Effector memory CD4-positive, alpha-beta T cell (primary cell): ENCODE data around the gene SFSWAP.

Source experiments
- DNase-seq, 3 donors: peaks; one replicate each; pipeline ENCODE4 v3.0.0-alpha.2; 2020
- H3K27ac ChIP-seq: 2 replicates; pipeline ENCODE4 v1.7.0; 2013; ENCODE audit warnings: mild to moderate bottlenecking, low read length, moderate library complexity; ENCODE audit not compliant: insufficient read depth, poor library complexity, severe bottlenecking
- H3K27me3 ChIP-seq: replicated peaks from 2 replicates; pipeline ENCODE4 v1.7.0; 2013; ENCODE audit warnings: mild to moderate bottlenecking, low read length; ENCODE audit not compliant: insufficient read depth, control insufficient read depth, poor library complexity, severe bottlenecking
- H3K36me3 ChIP-seq: 2 replicates; pipeline ENCODE4 v1.7.0; 2013; ENCODE audit warnings: mild to moderate bottlenecking, low read length, moderate library complexity; ENCODE audit not compliant: control insufficient read depth, insufficient read depth
- H3K4me1 ChIP-seq: 2 replicates; pipeline ENCODE4 v1.7.0; 2013; ENCODE audit warnings: low read length, mild to moderate bottlenecking; ENCODE audit not compliant: control insufficient read depth, insufficient read depth, poor library complexity, severe bottlenecking
- H3K4me3 ChIP-seq: 2 replicates; pipeline ENCODE4 v1.7.0; 2013; ENCODE audit warnings: low read length, low read depth, mild to moderate bottlenecking; ENCODE audit not compliant: insufficient read depth, poor library complexity, severe bottlenecking
- H3K9me3 ChIP-seq: 2 replicates; pipeline ENCODE4 v1.7.0; 2013; ENCODE audit warnings: mild to moderate bottlenecking, low read length, moderate library complexity; ENCODE audit not compliant: control insufficient read depth

SFSWAP gene

DNA sequence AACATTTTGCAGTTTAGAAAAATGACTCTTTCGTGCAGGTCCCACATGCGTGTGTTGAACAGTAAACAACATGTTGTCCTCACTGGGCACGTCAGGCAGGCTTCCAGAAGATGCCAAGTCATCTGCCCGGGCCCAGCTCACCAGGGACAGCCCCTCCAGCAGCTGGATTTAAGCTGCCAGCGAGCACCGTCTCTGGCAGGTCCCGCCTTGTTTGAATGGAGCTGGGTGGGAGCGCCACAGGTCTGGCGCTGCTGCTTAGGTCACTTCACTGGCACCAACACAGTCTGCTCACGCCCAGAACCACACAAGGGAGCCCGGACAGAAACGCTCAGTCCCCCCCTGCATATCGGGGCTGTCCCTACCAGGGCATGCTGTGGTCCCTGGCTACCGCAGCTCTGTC lies 84.2 kb downstream of the SFSWAP start:
- no peak overlapping the region for H3K4me3 ChIP-seq
- peaks cover 72% of the 10 kb centered on the region for H3K36me3 ChIP-seq
- H3K9me3 ChIP-seq: no peaks in the 10 kb centered on the region
- no peaks in the 10 kb centered on the region for H3K27me3 ChIP-seq
- DNase-seq: no peak
- no peaks in the 10 kb centered on the region for H3K4me1 ChIP-seq
- H3K27ac ChIP-seq: no peak overlapping the region

GRCh38 chr12:131795690-131796410 lies 85.0 kb downstream of the SFSWAP start:
- H3K36me3 ChIP-seq: peaks cover 70% of the 10 kb centered on the region
- no peaks in the 10 kb centered on the region for H3K27me3 ChIP-seq
- no peaks in the 10 kb centered on the region for H3K9me3 ChIP-seq
- H3K27ac ChIP-seq: no peak overlapping the region
- no peaks in the 10 kb centered on the region for H3K4me1 ChIP-seq
- no peak for DNase-seq
- no peak overlapping the region for H3K4me3 ChIP-seq

DNA sequence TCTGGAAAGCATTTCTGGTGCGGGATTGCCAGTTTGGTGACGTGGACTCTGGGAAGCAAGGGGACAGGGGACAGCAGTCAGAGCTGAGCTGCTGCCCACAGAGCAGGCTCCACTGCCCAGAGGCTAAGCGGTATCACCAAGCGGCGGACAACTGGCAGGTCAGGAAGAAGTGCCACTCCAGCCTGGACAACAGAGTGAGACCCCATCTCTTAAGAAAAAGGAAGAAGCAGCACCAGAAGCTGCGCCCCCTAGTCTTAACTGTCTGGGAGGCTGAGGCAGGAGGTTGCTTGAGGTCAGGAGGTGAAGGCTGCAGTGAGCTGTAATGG lies 85.5 kb downstream of the SFSWAP start:
- Histone ChIP-seq H3K27me3 (no peaks in the 10 kb centered on the region), H3K36me3 (peaks cover 68% of the 10 kb centered on the region), H3K4me1 (no peaks in the 10 kb centered on the region), H3K9me3 (no peaks in the 10 kb centered on the region), H3K4me3 (no peak overlapping the region), H3K27ac (no peak overlapping the region)
- DNase-seq: no peak

GRCh38 chr12:131796754-131797587 lies 86.1 kb downstream of the SFSWAP start:
- no peak overlapping the region for H3K27ac ChIP-seq
- H3K36me3 ChIP-seq: peaks cover 66% of the 10 kb centered on the region

GRCh38 chr12:131797588-131797934 lies 86.7 kb downstream of the SFSWAP start:
- DNase-seq: no peak
- H3K4me1 ChIP-seq: no peaks in the 10 kb centered on the region
- no peaks in the 10 kb centered on the region for H3K27me3 ChIP-seq
- no peak overlapping the region for H3K4me3 ChIP-seq
- no peaks in the 10 kb centered on the region for H3K9me3 ChIP-seq
- peaks cover 66% of the 10 kb centered on the region for H3K36me3 ChIP-seq
- H3K27ac ChIP-seq: no peak overlapping the region

More at GRCh38 chr12:131796754-131797587, 86.1 kb downstream of the SFSWAP start:
- DNase-seq: no peak
- no peaks in the 10 kb centered on the region for H3K4me1 ChIP-seq
- no peaks in the 10 kb centered on the region for H3K27me3 ChIP-seq
- no peaks in the 10 kb centered on the region for H3K9me3 ChIP-seq
- H3K4me3 ChIP-seq: no peak overlapping the region

DNA sequence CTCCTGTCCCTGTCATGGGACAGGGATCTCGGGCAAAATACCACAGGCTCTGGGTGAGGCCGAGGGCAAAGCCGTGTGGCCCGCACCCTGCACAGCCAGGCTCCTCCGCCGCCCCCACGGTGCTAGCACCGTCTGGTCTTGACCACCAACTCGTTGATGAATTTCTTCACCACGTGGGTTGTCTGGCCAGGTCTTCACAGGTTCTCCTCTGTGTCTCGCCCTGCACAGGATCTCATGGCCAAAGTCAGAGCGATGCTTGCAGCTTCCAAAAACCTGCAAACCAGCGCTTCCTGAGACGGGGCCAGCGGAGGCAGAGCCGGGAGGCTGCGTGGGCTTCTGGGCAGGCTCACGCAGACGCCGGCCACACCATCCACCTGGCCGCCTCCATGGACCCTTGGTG lies 88.3 kb downstream of the SFSWAP start:
- H3K4me3 ChIP-seq: no peak overlapping the region
- H3K27ac ChIP-seq: no peak overlapping the region
- no peaks in the 10 kb centered on the region for H3K27me3 ChIP-seq
- H3K36me3 ChIP-seq: peaks cover 63% of the 10 kb centered on the region
- no peaks in the 10 kb centered on the region for H3K9me3 ChIP-seq
- no peak for DNase-seq
- no peaks in the 10 kb centered on the region for H3K4me1 ChIP-seq

DNA sequence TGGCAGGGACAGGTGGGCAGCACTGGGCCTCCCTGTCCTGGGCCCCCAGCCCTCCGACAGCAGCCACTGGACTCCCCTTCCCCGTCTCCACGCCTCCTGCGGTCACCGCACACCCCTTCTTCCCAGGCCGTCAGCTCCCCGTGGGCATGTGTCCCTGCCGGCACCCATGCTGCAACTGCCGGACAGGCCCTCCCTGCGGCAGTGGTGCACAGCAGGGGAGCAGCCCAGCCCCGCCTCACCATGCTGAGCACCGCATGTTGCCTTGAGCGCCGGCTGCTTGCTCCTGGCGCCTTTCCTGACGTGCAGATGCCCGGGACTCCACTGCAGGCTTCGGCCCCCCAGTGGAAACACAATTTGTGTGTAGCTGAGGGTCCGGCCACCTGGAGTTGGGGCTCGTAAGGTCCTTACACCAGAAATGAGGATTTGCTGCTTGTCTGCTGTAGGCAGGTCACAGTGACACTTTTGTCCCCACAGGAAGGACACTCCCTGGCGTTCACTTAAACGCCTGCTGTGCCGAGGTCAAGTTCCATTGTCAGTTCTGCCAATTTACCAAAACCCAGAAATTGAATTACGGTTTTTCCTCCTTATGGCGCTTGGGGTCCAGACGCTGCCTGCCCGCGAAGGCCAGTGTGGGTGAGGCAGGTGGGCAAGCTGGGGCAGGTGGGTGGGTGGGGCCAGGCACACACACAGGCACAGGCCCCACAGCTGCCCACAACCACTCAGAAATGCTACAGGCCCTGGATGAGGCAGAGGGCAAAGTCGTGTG lies 89.1 kb downstream of the SFSWAP start:
- Histone ChIP-seq H3K4me1 (no peaks in the 10 kb centered on the region), H3K36me3 (peaks cover 56% of the 10 kb centered on the region)
- DNase-seq: no peak

GRCh38 chr12:131800594-131801135 lies 89.8 kb downstream of the SFSWAP start:
- H3K36me3 ChIP-seq: peaks cover 49% of the 10 kb centered on the region
- no peak for DNase-seq

More for the DNA sequence above, 89.1 kb downstream of the SFSWAP start:
- H3K4me3 ChIP-seq: no peak overlapping the region
- H3K27me3 ChIP-seq: no peaks in the 10 kb centered on the region
- H3K27ac ChIP-seq: no peak overlapping the region
- no peaks in the 10 kb centered on the region for H3K9me3 ChIP-seq

DNA sequence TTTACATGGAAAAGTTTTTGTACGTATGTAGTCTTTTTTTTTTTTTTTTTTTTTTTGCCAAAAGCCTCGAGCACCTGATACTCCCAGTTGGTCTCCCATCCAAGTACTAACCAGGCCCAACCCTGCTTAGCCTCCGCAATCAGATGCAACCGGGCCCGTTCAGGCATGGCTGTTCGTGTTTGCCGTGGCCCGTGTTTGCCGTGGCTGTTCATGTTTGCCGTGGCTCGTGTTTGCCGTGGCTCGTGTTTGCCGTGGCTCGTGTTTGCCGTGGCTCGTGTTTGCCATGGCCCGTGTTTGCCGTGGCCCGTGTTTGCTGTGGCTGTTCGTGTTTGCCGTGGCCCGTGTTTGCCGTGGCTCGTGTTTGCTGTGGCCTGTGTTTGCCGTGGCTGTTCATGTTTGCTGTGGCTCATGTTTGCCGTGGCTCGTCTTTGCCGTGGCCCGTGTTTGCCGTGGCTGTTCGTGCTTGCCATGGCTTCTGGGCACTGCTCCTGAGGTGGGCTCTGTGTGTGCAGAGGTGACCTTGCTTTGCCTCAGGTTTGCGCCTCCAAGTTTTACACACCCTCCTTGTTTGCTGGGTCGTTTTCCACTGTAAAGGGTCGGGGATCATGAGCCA lies 90.5 kb downstream of the SFSWAP start:
- DNase-seq: no peak
- no peaks in the 10 kb centered on the region for H3K27me3 ChIP-seq
- H3K27ac ChIP-seq: no peak overlapping the region
- H3K36me3 ChIP-seq: peaks cover 46% of the 10 kb centered on the region
- H3K9me3 ChIP-seq: no peaks in the 10 kb centered on the region
- no peaks in the 10 kb centered on the region for H3K4me1 ChIP-seq
- no peak overlapping the region for H3K4me3 ChIP-seq

More at GRCh38 chr12:131800594-131801135, 89.8 kb downstream of the SFSWAP start:
- Histone ChIP-seq H3K4me3 (no peak overlapping the region), H3K9me3 (no peaks in the 10 kb centered on the region), H3K27ac (no peak overlapping the region), H3K4me1 (no peaks in the 10 kb centered on the region), H3K27me3 (no peaks in the 10 kb centered on the region)
